HTR-8/SVneo (cell line): Measurements from ENCODE around the gene PRRC2B.
"Not testable (repeated sequence)": the region's sequence is repeated elsewhere in the genome, so short reads cannot be mapped to it uniquely, and the experiment has no call there.

Source experiments
- DNase-seq: peaks from one replicate; pipeline ENCODE4 v3.0.0; 2011; ENCODE audit warnings: low spot score, mixed read lengths; ENCODE audit not compliant: insufficient read length
- FAIRE-seq: peaks from 2 replicates; lab custom pipeline; 2011; peaks lifted over from hg19 to GRCh38; lab: Jason Lieb, UNC

The PRRC2B gene

DNA sequence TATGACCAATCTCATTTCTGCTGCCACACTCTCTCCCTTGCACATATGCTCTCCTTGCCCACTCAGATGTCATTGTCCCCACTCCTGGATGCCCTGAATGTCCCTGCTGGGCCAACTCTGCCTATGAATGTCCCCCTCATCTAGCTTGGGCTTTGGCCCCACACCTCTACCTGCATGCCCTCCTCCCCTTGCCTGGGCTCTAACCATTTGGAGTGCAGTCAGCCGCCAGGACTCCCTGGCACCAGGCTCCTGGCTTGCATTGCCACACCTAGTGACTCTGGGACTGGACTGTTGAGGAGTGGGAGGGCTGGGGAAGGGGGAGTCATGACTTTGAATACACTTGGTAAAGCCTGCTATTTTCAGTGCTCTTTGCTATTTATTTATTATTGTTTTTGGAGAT is 67.3 kb downstream of the PRRC2B start:
- DNase-seq: no peak
- FAIRE-seq: no peak

GRCh38 chr9:131464354-131465000 is 70.6 kb downstream of the PRRC2B start:
- no peak for FAIRE-seq

GRCh38 chr9:131465401-131465800 is 71.5 kb downstream of the PRRC2B start:
- no peak for DNase-seq
- no peak for FAIRE-seq

More at GRCh38 chr9:131464354-131465000, 70.6 kb downstream of the PRRC2B start:
- DNase-seq: no peak

- DNase-seq: no peak
- no peak for FAIRE-seq
These were observed 73.5 kb downstream of the PRRC2B start for GRCh38 chr9:131467214-131467935.

DNA sequence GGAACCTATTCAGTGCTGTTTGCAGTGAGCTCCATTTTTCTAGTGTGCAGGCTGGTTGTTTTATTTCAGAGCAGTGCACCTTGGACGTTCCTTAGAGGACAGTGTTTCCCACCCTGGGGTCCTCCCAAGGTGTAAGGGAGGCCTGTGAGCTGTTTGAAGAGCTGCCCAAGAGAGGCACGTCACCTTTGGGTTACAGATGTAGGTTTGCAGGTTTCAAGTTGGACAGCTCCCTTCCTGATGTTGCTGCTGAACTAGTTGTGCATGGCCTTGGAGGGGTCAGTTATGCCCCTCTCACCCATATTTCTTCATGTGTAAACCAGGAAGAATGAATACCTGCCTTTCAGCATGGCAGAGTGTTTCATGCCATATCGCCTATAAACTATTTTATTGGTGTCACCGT is 74.1 kb downstream of the PRRC2B start:
- FAIRE-seq (no peak), DNase-seq (no peak)

DNA sequence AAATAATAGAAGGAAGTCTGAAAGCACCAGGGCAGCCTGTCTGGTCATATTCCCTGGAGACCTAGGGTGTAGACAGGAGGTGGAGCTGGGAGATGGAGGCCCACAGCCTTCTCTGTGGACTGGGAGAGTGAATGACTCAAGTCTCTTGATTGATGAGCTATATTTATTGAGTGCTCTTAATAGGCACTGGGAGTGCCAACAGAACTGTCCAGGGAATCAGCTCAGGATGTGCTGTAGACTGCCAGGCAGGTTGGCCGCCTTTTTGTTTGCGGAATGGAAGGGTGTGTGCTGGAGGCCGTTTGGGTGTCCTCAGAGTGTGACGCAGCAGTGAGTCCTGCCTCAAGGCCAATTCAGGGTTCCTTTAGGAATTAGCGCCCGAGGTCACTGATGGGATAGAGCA is 75.5 kb downstream of the PRRC2B start:
- FAIRE-seq (no peak), DNase-seq (no peak)

GRCh38 chr9:131469951-131470350 is 76.1 kb downstream of the PRRC2B start:
- FAIRE-seq: no peak
- no peak for DNase-seq

- DNase-seq (no peak), FAIRE-seq (no peak)
These were observed 76.7 kb downstream of the PRRC2B start for GRCh38 chr9:131470581-131470991.

- not testable (repeated sequence) for DNase-seq, FAIRE-seq
These were observed 78.2 kb downstream of the PRRC2B start for GRCh38 chr9:131472085-131472484.

DNA sequence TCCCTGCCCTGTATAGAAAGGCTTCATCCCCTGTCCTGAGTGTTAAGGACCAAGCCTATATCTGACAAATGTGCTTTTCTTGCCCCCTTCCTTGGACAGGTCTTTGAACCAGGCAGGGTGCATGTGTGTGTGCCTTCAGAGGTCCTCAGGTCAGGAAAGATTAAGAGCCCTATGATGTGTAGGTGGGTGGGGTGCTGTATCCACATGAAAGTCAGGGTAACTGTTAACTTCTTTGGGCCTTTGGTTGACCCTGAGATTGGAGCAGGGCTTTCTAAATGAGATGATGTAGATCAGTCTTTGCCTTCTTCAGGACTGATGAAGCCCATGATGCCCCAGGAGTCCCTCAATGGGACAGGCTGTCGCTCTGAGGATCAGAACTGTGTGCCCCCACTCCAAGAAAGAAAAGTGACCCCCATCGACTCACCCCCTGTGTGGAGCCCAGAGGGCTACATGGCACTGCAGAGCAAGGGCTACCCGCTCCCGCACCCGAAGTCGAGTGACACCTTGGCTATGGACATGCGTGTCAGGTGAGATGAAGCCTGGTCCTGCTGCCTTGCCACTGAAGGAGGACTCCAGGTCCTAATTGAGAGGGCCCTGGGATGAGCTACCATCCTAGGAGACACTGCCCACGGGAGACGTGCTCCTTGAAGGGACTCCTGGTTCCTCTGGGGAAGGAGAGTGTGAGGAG is 79.5 kb downstream of the PRRC2B start:
- FAIRE-seq (no peak), DNase-seq (no peak)

GRCh38 chr9:131473891-131474290 is 80.0 kb downstream of the PRRC2B start:
- DNase-seq: no peak
- FAIRE-seq: no peak

- FAIRE-seq (no peak), DNase-seq (no peak)
These were observed 80.8 kb downstream of the PRRC2B start for GRCh38 chr9:131474711-131475110.

GRCh38 chr9:131475111-131475955 is 81.4 kb downstream of the PRRC2B start:
- FAIRE-seq: no peak

DNA sequence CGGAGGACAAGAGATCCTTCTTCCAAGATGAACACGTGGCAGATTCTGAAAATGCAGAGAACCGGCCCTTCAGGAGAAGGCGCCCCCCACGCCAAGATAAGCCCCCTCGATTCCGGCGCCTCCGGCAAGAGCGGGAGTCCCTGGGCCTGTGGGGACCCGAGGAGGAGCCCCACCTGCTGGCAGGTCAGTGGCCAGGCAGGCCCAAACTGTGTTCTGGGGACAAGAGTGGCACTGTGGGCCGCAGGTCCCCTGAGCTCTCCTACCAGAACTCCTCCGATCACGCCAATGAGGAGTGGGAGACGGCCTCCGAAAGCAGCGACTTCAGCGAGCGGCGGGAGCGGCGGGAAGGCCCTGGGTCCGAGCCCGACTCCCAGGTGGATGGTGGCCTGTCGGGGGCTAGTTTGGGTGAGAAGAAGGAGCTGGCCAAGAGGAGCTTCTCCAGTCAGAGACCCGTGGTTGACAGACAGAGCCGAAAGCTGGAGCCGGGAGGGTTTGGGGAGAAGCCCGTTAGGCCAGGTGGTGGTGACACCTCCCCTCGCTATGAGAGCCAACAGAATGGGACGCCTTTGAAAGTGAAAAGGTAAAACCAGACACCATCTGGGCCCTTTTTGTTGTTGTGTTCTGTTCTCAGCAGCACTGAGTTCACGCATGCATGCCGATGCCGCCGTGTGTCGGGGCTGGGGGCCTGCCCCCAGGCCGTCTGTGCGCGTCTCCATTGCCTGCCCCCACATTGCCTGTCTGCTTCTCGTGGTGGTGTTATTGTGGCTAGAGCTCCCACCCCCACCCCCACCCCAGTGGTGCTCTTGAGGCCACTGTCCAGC is 82.3 kb downstream of the PRRC2B start:
- no peak for DNase-seq
- no peak for FAIRE-seq

More at GRCh38 chr9:131475111-131475955, 81.4 kb downstream of the PRRC2B start:
- no peak for DNase-seq

DNA sequence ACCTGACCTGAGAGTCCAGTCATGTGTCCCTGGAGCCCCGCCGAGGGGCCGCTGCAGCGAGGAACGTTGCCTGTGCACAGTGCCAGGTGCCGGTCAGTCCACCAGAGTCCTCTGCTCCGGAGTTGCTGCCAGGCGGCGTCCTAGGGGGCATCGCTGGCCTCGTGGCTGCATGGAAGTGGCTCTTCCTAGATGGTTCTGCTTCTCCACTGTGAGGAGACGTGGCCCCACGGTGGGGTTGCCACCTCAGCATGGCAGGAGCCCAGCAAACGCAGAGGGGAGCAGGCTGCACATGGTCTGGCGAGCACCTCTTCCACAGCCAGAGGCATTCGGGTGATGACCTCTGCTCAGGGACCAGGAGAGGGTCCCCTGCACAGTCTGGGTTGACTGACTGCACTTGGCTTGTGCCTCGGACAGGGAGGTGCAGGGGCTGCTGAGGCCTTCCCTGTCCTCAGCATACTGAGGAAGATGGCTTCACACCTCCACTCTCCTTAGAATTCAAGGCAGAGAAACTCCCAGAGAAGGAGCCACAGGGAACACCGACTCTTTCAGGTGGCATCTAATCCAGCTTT is 83.0 kb downstream of the PRRC2B start:
- DNase-seq: no peak
- FAIRE-seq: no peak

DNA sequence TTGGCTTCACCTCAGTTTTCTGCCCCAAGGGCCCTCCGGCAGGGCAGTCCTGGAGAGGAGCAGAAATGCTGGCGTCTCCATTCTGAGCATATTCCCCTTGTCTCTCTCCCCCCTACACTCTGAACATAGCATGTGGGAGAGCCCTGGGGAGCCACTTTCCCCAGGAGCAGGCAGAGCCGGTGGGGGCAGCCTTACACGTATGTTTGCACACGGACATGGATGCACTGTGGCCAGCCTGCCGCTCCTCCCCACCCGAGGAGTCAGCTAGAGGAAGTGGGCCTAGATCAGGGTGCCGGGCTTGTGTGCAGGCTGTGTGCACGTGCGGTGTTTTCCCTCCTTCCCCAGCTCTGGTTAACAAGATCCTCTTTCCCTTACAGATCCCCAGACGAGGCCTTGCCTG is 83.5 kb downstream of the PRRC2B start:
- FAIRE-seq (no peak), DNase-seq (no peak)

DNA sequence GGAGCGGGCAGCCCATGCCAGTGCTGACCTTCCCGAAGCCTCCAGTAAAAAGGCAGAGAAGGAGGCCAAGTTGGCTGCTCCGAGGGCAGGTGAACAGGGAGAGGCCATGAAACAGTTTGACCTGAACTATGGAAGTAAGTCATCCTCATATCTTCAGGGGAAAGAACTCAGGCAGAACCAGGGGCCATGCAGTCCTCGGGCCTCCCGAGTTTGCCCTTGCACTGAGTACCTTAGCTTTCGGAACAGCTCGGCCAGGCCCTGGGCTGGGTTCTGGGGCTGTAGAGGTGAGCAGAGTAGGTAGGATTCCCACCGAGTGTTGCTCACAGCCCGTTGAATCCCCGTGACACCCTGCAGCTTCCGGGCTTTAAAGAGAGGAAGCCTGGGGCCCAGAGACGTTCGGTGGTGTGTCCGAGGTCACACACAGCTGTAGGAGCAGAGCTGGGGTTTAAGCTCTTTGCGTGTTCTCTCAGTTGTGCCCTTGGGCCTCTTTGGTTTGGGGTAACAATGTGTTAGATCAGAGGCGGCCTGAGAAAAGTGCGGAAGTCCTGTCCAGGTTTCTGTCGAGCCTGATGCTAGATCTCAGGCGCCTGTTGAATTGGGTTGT is 84.0 kb downstream of the PRRC2B start:
- FAIRE-seq: no peak

DNA sequence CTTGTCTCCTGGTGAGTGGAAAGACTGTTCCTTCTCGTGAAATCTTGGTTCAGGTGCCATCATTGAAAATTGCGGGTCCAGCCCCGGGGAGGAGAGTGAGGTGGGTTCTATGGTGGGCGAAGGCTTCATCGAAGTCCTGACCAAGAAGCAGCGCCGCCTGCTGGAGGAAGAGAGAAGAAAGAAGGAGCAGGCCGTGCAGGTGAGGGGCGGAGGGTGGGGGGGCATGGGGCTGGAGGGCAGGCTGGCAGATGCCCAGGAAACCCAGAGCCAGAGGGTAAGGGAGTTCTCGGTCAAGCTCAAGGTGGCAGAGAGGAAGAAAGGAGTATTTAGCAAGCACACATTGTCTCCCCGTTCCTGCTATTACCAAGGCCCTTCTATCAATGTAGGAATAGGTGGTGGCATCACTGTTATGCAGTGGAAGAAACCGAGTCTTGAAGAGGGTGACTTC is 84.6 kb downstream of the PRRC2B start:
- no peak for FAIRE-seq
- peak; percentile 23 for DNase-seq

More for the DNA sequence above, 84.0 kb downstream of the PRRC2B start:
- DNase-seq: no peak

DNA sequence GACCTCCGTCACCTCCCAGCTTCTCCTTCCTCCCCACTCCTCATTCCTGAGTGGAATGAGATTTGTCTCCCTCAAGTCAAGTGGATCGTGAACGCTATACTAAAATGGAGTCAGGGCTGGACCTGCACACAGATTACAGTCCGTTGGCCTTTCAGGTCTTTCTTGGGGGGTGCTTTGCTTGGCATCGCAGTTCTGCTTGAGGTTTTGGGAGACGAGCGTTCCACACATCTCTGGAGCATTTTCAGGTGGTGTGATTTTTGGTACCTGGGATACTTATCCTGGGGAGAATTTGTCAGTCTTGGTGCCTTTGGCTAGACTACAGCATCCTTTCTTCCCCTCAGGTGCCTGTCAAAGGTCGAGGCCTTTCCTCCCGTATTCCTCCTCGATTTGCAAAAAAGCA is 85.0 kb downstream of the PRRC2B start:
- no peak for FAIRE-seq
- DNase-seq: no peak
